Embryonic facial prominence (tissue), 1 donor: ENCODE measurements around the gene CTIF.
A peak's percentile ranks its signal among the peaks of the same experiment; 100 is the strongest.
"Not testable (repeated sequence)": the region's sequence is repeated elsewhere in the genome, so short reads cannot be mapped to it uniquely, and the experiment has no call there.

Experiments
- DNase-seq: peaks from one replicate; pipeline ENCODE4 v3.0.0-alpha.2; 2016; ENCODE audit errors: extremely low spot score

Gene CTIF

GRCh38 chr18:48802543-48803290 lies 263.9 kb downstream of the CTIF start:
- DNase-seq, result no peak

- DNase-seq, result no peak
Measured at GRCh38 chr18:48803518-48803917, 264.7 kb downstream of the CTIF start.

- DNase-seq, result no peak
Measured at GRCh38 chr18:48803951-48804855, 265.4 kb downstream of the CTIF start.

GRCh38 chr18:48804856-48805610 lies 266.2 kb downstream of the CTIF start:
- no peak for DNase-seq

- DNase-seq, result no peak
Measured at GRCh38 chr18:48805826-48806535, 267.1 kb downstream of the CTIF start.

- peak; percentile 66 for DNase-seq
Measured at GRCh38 chr18:48806551-48807261, 267.9 kb downstream of the CTIF start.

- no peak for DNase-seq
Measured at GRCh38 chr18:48808476-48808875, 269.6 kb downstream of the CTIF start.

GRCh38 chr18:48809365-48809764 lies 270.5 kb downstream of the CTIF start:
- no peak for DNase-seq

GRCh38 chr18:48810805-48811204 lies 272.0 kb downstream of the CTIF start:
- no peak for DNase-seq

GRCh38 chr18:48811401-48811800 lies 272.6 kb downstream of the CTIF start:
- DNase-seq, result no peak

GRCh38 chr18:48811977-48812451 lies 273.2 kb downstream of the CTIF start:
- not testable (repeated sequence) for DNase-seq

- no peak for DNase-seq
Measured at GRCh38 chr18:48813321-48813720, 274.5 kb downstream of the CTIF start.

GRCh38 chr18:48813833-48814489 lies 275.1 kb downstream of the CTIF start:
- no peak for DNase-seq

- DNase-seq, result no peak
Measured at GRCh38 chr18:48814490-48815178, 275.8 kb downstream of the CTIF start.

- DNase-seq, result no peak
Measured at GRCh38 chr18:48815179-48815515, 276.3 kb downstream of the CTIF start.

GRCh38 chr18:48815581-48816324 lies 276.9 kb downstream of the CTIF start:
- no peak for DNase-seq

GRCh38 chr18:48816554-48816953 lies 277.7 kb downstream of the CTIF start:
- no peak for DNase-seq

- no peak for DNase-seq
Measured at GRCh38 chr18:48817021-48817461, 278.2 kb downstream of the CTIF start.
